K562 (cell line): ENCODE measurements around the gene HLCS. TPM values are rescaled to one million over a fixed set of nuclear protein-coding genes. Genes with fewer than 3 reads are reported as not detected.

Experiments
- CBX3 ChIP-seq, 2 experiments: IDR thresholded peaks; 1 replicate in 1 of 2; 2 replicates in 1 of 2; pipeline ENCODE4 v1.6.1; 2012; ENCODE audit warnings: inconsistent platforms in 2 of 2, low read length in 2 of 2, borderline replicate concordance in 1 of 2, control low read depth in 1 of 2
- CEBPG ChIP-seq, 3 experiments: fragments of 200-800 bp in 1 of 3; sonication (Bioruptor generic) in 1 of 3; sonication (generic) in 1 of 3; formaldehyde crosslinking in 1 of 3; IDR thresholded peaks in 2 of 3; conservative IDR thresholded peaks in 1 of 3; 2 replicates each; pipeline versions ENCODE4 v1.6.1 to v1.8.0; 2016 to 2022; ENCODE audit warnings: missing compliant biosample characterization in 2 of 3, missing genetic modification characterization in 2 of 3, mild to moderate bottlenecking in 1 of 3, missing genetic modification reagents in 1 of 3
- CTBP1 ChIP-seq: fragments of 450-650 bp; IDR thresholded peaks from 2 replicates; pipeline ENCODE4 v1.6.1; 2016; ENCODE audit warnings: borderline replicate concordance
- EWSR1 ChIP-seq: fragments of 450-650 bp; IDR thresholded peaks from 2 replicates; pipeline ENCODE4 v1.6.1; 2018; ENCODE audit warnings: borderline replicate concordance, mild to moderate bottlenecking, low read depth, moderate library complexity; ENCODE audit not compliant: partially characterized antibody
- FUS ChIP-seq: fragments of 200-400 bp; formaldehyde crosslinking; optimal IDR thresholded peaks from 2 replicates; pipeline ENCODE3; 2017; ENCODE audit warnings: low read depth, low read length
- GABPA ChIP-seq: fragments of 200-800 bp; sonication (Bioruptor generic); conservative IDR thresholded peaks from 2 replicates; pipeline ENCODE4 v1.6.1; 2016; ENCODE audit warnings: low read depth, missing genetic modification characterization, missing compliant biosample characterization
- HMG20A ChIP-seq: fragments of 450-650 bp; formaldehyde crosslinking; conservative IDR thresholded peaks from 2 replicates; pipeline ENCODE4 v1.4.0; 2020; ENCODE audit warnings: mild to moderate bottlenecking, mixed read lengths
- KAT8 ChIP-seq: fragments of 450-650 bp; IDR thresholded peaks from 2 replicates; pipeline ENCODE4 v1.6.1; 2016; ENCODE audit warnings: low read depth, mild to moderate bottlenecking
- PTBP1 ChIP-seq: fragments of 200-400 bp; formaldehyde crosslinking; IDR thresholded peaks from 2 replicates; pipeline ENCODE4 v1.6.1; 2017; ENCODE audit warnings: low read depth, low read length
- SNIP1 ChIP-seq: fragments of 450-650 bp; IDR thresholded peaks from 2 replicates; pipeline ENCODE4 v1.7.1; 2017; ENCODE audit warnings: low read depth, mild to moderate bottlenecking
- SOX6 ChIP-seq: fragments of 450-650 bp; IDR thresholded peaks from 2 replicates; pipeline ENCODE4 v1.6.1; 2014; ENCODE audit warnings: mild to moderate bottlenecking
- ZBTB7A ChIP-seq: IDR thresholded peaks from 2 replicates; pipeline ENCODE4 v1.6.1; 2011; ENCODE audit warnings: low read depth, mild to moderate bottlenecking, low read length, moderate library complexity, borderline replicate concordance; ENCODE audit not compliant: control insufficient read depth
- ZFP36 ChIP-seq: fragments of 150-350 bp; IDR thresholded peaks from 2 replicates; pipeline ENCODE4 v1.6.1; 2018; ENCODE audit warnings: low read length, low read depth; ENCODE audit not compliant: partially characterized antibody
- polyA plus RNA-seq, 8 experiments: library from polyadenylated mRNA; depleted of rRNA in 4 of 8; stranded (reverse) in 5 of 8; unstranded in 3 of 8; fragments of >200 nt; fragmentation: Nextera tagmentation in 2 of 8; fragmentation: Illumina TruSeq in 1 of 8; extraction: Ambion mirVana in 2 of 8; extraction: Trizol in 1 of 8; gene quantifications; 2 replicates each; pipeline versions ENCODE4 v1.2.1 to v1.2.3, GENCODE V29; 2011 to 2014; ENCODE audit warnings: inconsistent platforms in 1 of 8, missing spikeins in 1 of 8
- total RNA-seq, 7 experiments: library from RNA; depleted of rRNA in 6 of 7; stranded (reverse); fragments of >200 nt in 6 of 7; fragmentation: Illumina TruSeq in 2 of 7; extraction: Trizol in 2 of 7; gene quantifications; 2 replicates each; pipeline versions ENCODE4 v1.2.1 to v1.2.3, GENCODE V29; 2011 to 2021; ENCODE audit warnings: low replicate concordance in 1 of 7
- TF ChIP-seq, protein P1 (sequence below): IDR thresholded peaks from 2 replicates; pipeline ENCODE4 v1.6.1; 2016; ENCODE audit warnings: missing genetic modification characterization, missing compliant biosample characterization
- TF ChIP-seq, protein P2 (sequence below): fragments of 450-650 bp; formaldehyde crosslinking; IDR thresholded peaks from 2 replicates; pipeline ENCODE4 v1.4.0; 2020; ENCODE audit warnings: mild to moderate bottlenecking
- TF ChIP-seq, protein P3 (sequence below): fragments of 450-650 bp; formaldehyde crosslinking; IDR thresholded peaks from 2 replicates; pipeline ENCODE4 v1.4.0; 2020; ENCODE audit warnings: mild to moderate bottlenecking, moderate library complexity
- TF ChIP-seq, protein P4 (sequence below): fragments of 250-450 bp; sonication (Bioruptor Pico); IDR thresholded peaks from 2 replicates; pipeline ENCODE4 v1.6.1; 2021; ENCODE audit warnings: mild to moderate bottlenecking
- TF ChIP-seq, protein P5 (sequence below): fragments of 150-350 bp; conservative IDR thresholded peaks from 2 replicates; pipeline ENCODE4 v1.6.1; 2014; ENCODE audit warnings: low read length

The HLCS gene
- total and polyA plus RNA-seq, 9 of the 15 experiments (the other 6 are each of a cell fraction or from before 2014, with no cell fraction given), result 3.0 to 21.5 (median 17.1) TPM

DNA sequence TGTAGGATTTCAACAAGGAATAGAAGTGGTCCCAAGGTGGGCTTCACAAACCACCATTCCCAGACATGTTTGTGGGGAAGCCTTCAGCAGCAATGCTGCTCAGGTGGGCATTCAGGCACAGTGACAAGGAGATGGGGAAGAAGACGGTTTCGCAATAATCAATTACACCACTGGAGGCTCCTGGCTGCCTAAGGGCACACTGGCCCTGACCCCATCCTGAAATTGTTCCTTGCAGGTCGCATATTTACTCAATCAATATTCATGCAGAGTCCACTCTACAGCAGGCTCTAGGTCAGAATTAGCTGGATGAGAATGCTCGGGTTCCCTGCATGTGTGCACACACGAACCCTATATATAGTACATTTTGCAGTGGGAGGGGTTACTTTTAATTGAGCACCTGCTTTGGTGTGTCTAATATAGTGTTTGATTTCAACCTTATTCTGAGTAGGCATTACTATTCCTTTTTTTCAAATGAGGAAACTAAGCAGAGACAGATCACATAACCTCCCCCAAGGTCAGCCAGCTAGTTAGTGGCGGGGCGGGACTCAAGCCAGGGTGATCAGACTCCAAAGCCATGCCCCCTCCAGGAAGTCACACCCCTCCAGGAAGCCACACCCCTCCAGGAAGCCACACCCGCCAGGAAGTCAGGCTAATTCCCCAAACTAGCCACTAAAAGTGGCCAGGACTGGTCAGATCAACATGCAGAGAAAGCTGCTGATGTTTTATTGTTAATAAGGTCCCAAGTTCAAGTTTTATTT, 106.5 kb downstream of the HLCS start (continued):
- no peak for TF ChIP-seq ZFP36
- no peak for TF ChIP-seq SOX6
- TF ChIP-seq, protein P1, sequence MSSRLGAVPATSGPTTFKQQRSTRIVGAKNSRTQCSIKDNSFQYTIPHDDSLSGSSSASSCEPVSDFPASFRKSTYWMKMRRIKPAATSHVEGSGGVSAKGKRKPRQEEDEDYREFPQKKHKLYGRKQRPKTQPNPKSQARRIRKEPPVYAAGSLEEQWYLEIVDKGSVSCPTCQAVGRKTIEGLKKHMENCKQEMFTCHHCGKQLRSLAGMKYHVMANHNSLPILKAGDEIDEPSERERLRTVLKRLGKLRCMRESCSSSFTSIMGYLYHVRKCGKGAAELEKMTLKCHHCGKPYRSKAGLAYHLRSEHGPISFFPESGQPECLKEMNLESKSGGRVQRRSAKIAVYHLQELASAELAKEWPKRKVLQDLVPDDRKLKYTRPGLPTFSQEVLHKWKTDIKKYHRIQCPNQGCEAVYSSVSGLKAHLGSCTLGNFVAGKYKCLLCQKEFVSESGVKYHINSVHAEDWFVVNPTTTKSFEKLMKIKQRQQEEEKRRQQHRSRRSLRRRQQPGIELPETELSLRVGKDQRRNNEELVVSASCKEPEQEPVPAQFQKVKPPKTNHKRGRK (tag), result no peak
- no peak for TF ChIP-seq EWSR1
- TF ChIP-seq CBX3 (IDR thresholded peaks at IDR 0.05; ENCODE audit: borderline replicate concordance in 1 of 2, low read length in 2 of 2), result no peak
- TF ChIP-seq CTBP1, result no peak
- no peak for TF ChIP-seq KAT8
- TF ChIP-seq HMG20A (CRISPR knock-in tag), result no peak
- TF ChIP-seq, protein P2, sequence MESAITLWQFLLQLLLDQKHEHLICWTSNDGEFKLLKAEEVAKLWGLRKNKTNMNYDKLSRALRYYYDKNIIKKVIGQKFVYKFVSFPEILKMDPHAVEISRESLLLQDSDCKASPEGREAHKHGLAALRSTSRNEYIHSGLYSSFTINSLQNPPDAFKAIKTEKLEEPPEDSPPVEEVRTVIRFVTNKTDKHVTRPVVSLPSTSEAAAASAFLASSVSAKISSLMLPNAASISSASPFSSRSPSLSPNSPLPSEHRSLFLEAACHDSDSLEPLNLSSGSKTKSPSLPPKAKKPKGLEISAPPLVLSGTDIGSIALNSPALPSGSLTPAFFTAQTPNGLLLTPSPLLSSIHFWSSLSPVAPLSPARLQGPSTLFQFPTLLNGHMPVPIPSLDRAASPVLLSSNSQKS (CRISPR knock-in tag), result no peak
- TF ChIP-seq SNIP1, result no peak
- TF ChIP-seq FUS, result no peak
- TF ChIP-seq, protein P3, sequence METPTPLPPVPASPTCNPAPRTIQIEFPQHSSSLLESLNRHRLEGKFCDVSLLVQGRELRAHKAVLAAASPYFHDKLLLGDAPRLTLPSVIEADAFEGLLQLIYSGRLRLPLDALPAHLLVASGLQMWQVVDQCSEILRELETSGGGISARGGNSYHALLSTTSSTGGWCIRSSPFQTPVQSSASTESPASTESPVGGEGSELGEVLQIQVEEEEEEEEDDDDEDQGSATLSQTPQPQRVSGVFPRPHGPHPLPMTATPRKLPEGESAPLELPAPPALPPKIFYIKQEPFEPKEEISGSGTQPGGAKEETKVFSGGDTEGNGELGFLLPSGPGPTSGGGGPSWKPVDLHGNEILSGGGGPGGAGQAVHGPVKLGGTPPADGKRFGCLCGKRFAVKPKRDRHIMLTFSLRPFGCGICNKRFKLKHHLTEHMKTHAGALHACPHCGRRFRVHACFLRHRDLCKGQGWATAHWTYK (CRISPR knock-in tag), result peak; percentile 98
- TF ChIP-seq ZBTB7A, result no peak
- TF ChIP-seq CEBPG (CRISPR knock-in tag; IDR thresholded peaks at IDR 0.05), result peak; percentile 87
- peak; percentile 79 to 96 for TF ChIP-seq CEBPG (tag; conservative IDR thresholded peaks at IDR 0.05 in 1 of 2, IDR thresholded peaks at IDR 0.05 in 1 of 2)
- TF ChIP-seq, protein P4, sequence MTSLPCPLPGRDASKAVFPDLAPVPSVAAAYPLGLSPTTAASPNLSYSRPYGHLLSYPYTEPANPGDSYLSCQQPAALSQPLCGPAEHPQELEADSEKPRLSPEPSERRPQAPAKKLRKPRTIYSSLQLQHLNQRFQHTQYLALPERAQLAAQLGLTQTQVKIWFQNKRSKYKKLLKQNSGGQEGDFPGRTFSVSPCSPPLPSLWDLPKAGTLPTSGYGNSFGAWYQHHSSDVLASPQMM, result no peak
- no peak for TF ChIP-seq PTBP1
- TF ChIP-seq, protein P5, sequence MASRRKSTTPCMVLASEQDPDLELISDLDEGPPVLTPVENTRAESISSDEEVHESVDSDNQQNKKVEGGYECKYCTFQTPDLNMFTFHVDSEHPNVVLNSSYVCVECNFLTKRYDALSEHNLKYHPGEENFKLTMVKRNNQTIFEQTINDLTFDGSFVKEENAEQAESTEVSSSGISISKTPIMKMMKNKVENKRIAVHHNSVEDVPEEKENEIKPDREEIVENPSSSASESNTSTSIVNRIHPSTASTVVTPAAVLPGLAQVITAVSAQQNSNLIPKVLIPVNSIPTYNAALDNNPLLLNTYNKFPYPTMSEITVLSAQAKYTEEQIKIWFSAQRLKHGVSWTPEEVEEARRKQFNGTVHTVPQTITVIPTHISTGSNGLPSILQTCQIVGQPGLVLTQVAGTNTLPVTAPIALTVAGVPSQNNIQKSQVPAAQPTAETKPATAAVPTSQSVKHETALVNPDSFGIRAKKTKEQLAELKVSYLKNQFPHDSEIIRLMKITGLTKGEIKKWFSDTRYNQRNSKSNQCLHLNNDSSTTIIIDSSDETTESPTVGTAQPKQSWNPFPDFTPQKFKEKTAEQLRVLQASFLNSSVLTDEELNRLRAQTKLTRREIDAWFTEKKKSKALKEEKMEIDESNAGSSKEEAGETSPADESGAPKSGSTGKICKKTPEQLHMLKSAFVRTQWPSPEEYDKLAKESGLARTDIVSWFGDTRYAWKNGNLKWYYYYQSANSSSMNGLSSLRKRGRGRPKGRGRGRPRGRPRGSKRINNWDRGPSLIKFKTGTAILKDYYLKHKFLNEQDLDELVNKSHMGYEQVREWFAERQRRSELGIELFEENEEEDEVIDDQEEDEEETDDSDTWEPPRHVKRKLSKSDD, result no peak
- TF ChIP-seq GABPA (tag), result peak; percentile 63
